HFFc6 (cell line): Measurements from ENCODE around the gene GLCE. TPM values are rescaled to one million over a fixed set of nuclear protein-coding genes. Genes with fewer than 3 reads are reported as not detected.

Source experiments
- DNase-seq: peaks from one replicate; pipeline ENCODE4 v3.0.0-alpha.2; 2018
- H3K27ac Mint-ChIP-seq: 2 replicates; pipeline ENCODE4 v1.8.0; 2020; ENCODE audit warnings: mild to moderate bottlenecking, mixed read lengths
- H3K27me3 Mint-ChIP-seq: 2 replicates; pipeline ENCODE4 v1.8.0; 2021; ENCODE audit warnings: mild to moderate bottlenecking, moderate library complexity, mixed read lengths; ENCODE audit not compliant: insufficient read depth
- H3K36me3 Mint-ChIP-seq: 2 replicates; pipeline ENCODE4 v1.8.0; 2021; ENCODE audit warnings: low read depth, mixed read lengths
- H3K4me1 Mint-ChIP-seq: 2 replicates; pipeline ENCODE4 v1.8.0; 2020; ENCODE audit warnings: low read depth, mixed read lengths
- H3K4me3 Mint-ChIP-seq: 2 replicates; pipeline ENCODE4 v1.8.0; 2020; ENCODE audit warnings: mild to moderate bottlenecking, moderate library complexity, mixed read lengths
- H3K9me3 Mint-ChIP-seq: 2 replicates; pipeline ENCODE4 v1.8.0; 2020; ENCODE audit warnings: mild to moderate bottlenecking, mixed read lengths
- total RNA-seq, 6 experiments: library from RNA; stranded (reverse); fragmentation: NEBNext Ultra II Directional; extraction: Animal tissue kit (Norgen Biotek cat#: 25700); gene quantifications; 2 replicates in 1 of 6; 3 replicates in 5 of 6; pipeline ENCODE4 v1.2.3, GENCODE V29; 2021
- TF ChIP-seq, protein P1 (sequence below): fragments of 200-600 bp; sonication (generic); IDR thresholded peaks from 2 replicates; pipeline ENCODE4 v1.5.0; 2021; ENCODE audit warnings: antibody characterized with exemption, mild to moderate bottlenecking

The GLCE gene
- total RNA-seq, 6 experiments from 2014 or later = 13.2 to 20.6 (median 17.7) TPM

DNA sequence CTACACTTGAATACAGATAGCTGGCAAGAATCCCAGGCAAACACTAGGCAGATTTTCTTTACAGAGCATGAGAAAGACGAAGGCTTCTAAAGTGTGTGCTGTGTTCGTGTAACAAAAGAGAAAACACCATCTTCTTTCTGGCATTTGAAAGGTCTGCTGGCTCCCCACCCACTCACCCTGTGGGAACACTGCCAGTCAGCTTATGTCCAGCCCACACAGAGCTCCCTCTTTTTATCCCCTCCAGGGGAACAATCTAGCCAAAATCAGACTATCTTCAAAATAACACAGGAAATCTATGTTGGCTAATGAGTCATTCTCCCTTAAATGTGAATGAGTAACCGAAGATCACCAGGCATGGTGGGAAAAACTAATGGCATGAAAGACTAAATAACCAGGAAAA is 92.7 kb downstream of the GLCE start:
- H3K27ac Mint-ChIP-seq = peak overlapping the region; percentile 93

DNA sequence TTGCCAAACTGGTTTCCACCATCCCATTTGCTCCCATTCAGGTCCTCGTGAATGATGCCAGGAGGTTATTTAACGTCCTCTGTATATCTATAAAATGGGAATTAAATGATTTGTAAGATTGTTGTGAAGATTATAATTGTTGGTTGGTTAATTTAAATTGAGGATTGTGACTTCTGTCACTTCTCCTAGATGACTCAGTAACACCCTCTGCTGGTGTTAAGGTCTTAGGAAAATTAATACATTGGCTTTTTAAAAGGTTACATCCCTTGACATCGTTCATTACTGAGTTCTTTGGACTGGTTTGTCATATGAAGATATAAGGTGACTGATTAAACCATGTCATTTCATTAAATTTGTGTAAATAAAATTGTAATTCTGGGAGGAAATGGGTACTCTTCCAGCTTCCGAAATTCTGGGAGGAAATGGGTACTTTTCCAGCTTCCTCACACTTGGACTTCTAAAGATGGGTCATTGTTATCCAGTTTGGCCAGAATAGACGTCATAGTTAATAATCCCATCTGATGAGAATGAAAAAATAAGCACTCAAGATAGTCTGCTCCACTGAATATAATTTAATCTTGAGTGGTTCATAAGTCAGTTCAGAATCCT is 105.0 kb downstream of the GLCE start:
- no peak overlapping the region for H3K27ac Mint-ChIP-seq
- TF ChIP-seq, protein P1, sequence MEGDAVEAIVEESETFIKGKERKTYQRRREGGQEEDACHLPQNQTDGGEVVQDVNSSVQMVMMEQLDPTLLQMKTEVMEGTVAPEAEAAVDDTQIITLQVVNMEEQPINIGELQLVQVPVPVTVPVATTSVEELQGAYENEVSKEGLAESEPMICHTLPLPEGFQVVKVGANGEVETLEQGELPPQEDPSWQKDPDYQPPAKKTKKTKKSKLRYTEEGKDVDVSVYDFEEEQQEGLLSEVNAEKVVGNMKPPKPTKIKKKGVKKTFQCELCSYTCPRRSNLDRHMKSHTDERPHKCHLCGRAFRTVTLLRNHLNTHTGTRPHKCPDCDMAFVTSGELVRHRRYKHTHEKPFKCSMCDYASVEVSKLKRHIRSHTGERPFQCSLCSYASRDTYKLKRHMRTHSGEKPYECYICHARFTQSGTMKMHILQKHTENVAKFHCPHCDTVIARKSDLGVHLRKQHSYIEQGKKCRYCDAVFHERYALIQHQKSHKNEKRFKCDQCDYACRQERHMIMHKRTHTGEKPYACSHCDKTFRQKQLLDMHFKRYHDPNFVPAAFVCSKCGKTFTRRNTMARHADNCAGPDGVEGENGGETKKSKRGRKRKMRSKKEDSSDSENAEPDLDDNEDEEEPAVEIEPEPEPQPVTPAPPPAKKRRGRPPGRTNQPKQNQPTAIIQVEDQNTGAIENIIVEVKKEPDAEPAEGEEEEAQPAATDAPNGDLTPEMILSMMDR = peak; percentile 73
- no peak overlapping the region for H3K4me3 Mint-ChIP-seq
- no peaks in the 10 kb centered on the region for H3K36me3 Mint-ChIP-seq
- peaks cover 6% of the 10 kb centered on the region; the same call in 1 of the 2 replicates for H3K4me1 Mint-ChIP-seq
- DNase-seq = no peak
- no peaks in the 10 kb centered on the region for H3K9me3 Mint-ChIP-seq
- H3K27me3 Mint-ChIP-seq = no peaks in the 10 kb centered on the region

More for the DNA sequence above, 92.7 kb downstream of the GLCE start:
- DNase-seq = peak; percentile 86
- TF ChIP-seq, protein P1 = no peak
- peaks cover 1% of the 10 kb centered on the region; the same call in 1 of the 2 replicates for H3K27me3 Mint-ChIP-seq
- H3K9me3 Mint-ChIP-seq = no peaks in the 10 kb centered on the region
- peak overlapping the region; percentile 77 for H3K4me3 Mint-ChIP-seq
- peaks cover 29% of the 10 kb centered on the region for H3K4me1 Mint-ChIP-seq
- peaks cover 14% of the 10 kb centered on the region for H3K36me3 Mint-ChIP-seq

DNA sequence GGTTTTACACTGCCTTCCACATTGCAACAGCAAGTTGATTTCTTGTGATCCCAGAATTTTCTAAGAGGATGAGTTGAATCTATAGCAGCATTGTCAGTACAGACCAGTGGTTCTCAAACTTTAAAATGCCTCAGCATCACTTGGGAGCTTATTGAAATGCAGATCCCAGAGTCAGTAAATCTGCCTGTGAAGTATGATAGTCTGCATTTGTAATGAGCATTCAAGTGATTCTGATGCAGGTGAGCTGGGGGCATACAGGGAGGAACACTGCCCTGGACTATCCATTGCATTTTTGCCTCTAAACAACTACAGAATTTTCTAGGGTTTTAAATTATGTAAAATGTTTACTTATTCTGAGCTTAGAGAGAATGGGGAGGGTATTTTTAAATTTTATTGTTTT is 110.8 kb downstream of the GLCE start:
- TF ChIP-seq, protein P1 = no peak
- 0 out of 2 replicates have a peak, but pooled peaks cover 4% of the 10 kb centered on the region for H3K27me3 Mint-ChIP-seq
- no peaks in the 10 kb centered on the region for H3K9me3 Mint-ChIP-seq
- no peaks in the 10 kb centered on the region for H3K36me3 Mint-ChIP-seq
- H3K27ac Mint-ChIP-seq = no peak overlapping the region
- H3K4me3 Mint-ChIP-seq = no peak overlapping the region
- peaks cover 10% of the 10 kb centered on the region for H3K4me1 Mint-ChIP-seq
- no peak for DNase-seq

DNA sequence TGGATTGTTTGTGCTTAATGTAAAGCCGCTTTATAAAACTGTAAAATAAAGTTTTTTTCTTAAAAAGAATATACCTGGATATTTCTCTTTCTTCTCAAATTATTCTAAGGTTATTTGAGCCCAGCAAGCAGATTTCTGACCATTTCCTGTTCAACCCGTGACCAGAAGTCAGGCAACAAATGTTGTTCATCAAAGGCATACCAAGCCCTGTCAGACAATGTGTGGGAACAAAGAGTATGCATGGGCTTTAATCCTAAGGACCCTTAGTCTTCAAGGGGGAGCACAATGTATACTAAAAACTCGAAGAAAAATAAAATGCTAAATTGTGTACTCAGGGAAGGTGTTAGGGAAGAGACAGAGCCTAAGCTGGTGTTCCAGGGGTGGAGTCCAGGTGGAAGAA is 111.7 kb downstream of the GLCE start:
- H3K4me3 Mint-ChIP-seq = no peak overlapping the region
- H3K36me3 Mint-ChIP-seq = no peaks in the 10 kb centered on the region
- TF ChIP-seq, protein P1 = no peak
- no peak for DNase-seq
- peaks cover 8% of the 10 kb centered on the region; the same call in 1 of the 2 replicates for H3K27me3 Mint-ChIP-seq
- H3K27ac Mint-ChIP-seq = no peak overlapping the region
- peaks cover 12% of the 10 kb centered on the region for H3K4me1 Mint-ChIP-seq
- no peaks in the 10 kb centered on the region for H3K9me3 Mint-ChIP-seq

DNA sequence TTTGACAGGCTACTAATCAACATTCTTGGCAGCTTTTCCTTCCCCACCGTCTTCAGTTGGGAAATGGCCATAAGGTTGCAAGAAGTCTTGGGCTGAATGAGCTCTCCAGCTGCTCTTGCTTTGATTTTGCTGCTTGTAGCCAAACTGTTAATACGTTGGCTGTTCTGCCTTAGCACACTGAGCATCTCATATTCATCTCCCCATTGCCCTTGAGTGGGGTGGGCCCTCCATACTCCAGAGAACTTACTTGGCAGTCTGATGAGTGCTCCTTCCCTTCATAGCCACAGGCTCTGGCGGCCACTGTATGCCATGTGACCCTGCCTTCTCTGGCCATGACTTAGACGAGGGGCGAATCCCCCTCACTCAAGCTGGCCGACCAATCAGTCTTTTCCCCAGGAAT is 112.5 kb downstream of the GLCE start:
- H3K4me3 Mint-ChIP-seq = no peak overlapping the region
- TF ChIP-seq, protein P1 = no peak
- no peaks in the 10 kb centered on the region for H3K36me3 Mint-ChIP-seq
- H3K27ac Mint-ChIP-seq = no peak overlapping the region
- no peaks in the 10 kb centered on the region for H3K9me3 Mint-ChIP-seq
- H3K4me1 Mint-ChIP-seq = peaks cover 12% of the 10 kb centered on the region
- no peak for DNase-seq
- H3K27me3 Mint-ChIP-seq = peaks cover 8% of the 10 kb centered on the region; the same call in 1 of the 2 replicates
